NCI-H1092 (cell line): Measurements from ENCODE around the gene SSBP4.
A peak's percentile ranks its signal among the peaks of the same experiment; 100 is the strongest.

ENCODE experiments used
- DNase-seq: peaks from one replicate; lab custom pipeline; 2025; lab: John Stamatoyannopoulos, UW

SSBP4 gene

DNA sequence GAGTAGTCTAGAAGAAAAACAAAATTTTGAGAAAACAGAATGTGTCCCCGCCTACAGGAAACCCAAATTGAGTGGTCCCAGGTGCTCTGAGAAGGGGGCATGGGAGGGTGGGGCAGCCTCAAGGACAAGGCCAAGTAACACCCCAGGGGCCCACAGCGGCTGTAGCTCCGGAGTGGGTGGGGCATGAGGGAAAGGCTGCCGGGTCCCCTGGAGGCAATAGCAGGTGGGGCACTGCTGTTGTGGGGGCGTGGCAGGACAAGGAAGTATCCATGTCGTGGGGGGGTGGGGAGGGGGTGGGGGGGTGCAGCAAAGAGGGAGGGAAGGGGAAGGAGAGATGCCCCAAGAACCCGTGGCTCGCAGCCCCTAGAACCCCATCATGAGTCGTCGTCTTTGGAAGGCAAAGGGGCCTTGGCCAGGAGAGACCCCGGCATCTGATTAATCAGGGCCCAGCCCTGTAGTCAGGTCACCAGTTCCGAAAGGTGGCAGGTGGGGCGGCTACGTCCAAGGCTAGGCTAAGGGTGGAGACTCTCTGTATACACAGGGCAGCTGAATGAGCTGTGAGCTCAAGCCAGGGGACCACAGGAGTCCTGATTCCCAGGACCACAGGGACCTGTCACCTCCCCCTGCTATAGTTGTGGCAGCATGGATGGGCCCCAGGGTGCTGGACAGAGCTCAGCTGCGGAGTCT lies 26.2 kb downstream of the SSBP4 start:
- no peak for DNase-seq

DNA sequence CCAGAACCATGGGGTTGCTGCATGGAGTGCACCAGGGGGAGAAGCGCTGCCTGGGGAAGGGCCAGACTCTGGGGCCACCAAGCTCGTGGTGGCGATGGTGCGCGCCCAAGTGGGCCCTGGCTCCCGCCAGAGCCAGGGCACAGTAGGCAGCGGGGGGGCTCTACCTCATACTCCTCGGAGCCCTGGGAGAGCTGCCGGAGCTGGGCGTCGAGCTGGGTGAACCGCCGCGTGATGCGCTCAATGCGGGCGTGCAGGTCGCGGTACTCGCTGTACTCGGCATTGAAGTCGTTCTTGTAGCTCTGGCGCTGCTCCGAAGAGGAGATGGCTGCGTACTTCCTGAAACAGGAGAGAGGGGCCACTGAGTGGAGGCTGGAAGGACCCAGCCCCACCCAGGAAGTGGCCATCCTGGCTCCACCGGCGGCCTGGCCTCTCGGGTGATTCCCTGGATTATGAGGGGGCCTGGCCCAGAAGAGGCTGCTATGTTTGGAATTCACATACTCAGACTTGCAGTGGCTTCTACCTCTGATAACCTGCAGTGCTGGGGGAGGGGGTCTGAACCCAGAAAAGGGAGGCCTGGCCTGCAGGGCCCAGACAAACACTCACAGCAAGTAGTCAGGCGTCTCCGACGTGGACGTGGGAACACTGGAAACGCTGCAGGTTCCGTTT lies 27.1 kb downstream of the SSBP4 start:
- no peak for DNase-seq

DNA sequence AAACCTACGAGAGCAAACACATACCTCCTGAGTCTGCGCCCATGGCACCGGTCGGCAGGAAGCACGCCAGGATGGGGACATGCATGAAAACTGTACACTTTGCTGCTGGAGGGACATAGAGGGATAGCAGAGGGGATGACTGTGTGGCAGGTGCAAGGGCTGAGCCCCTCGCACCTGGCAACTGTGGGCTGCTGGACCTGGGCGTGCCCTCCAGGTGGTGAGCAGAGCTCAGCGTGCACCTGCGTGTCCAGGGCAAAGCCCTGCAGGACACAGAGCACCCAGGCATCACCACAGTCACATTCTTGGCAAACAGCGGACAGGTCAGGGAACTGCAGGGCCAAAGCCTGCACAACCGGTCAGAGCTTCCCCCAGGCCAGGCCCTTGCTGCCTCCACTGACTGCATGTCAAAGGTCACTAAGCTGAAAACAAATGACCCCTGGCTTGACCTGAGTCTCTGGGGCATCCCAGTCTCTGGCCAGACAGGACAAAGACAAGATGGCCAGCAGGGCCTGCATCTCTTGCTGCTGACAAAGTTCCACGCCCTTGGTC lies 27.7 kb downstream of the SSBP4 start:
- DNase-seq, result no peak

DNA sequence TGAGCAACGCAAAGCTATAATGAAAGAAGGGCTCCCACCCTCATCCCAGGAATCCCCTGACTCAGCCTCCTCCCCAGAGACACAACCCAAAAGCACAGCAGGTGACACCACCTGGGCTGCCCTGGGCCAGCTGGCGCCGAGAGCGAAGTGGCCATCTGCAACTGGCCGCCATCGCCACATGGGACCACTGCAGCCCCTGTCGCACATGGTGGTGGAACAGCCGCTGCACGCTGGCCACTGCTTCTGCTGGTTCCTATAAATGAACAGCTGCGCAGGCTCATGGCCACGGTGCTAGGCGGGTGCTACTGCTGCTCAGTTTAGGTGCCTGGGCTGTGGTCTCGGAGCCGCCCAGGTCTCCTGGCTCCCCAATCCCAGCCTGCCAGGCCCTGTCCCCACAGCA lies 30.4 kb downstream of the SSBP4 start:
- DNase-seq, result no peak

DNA sequence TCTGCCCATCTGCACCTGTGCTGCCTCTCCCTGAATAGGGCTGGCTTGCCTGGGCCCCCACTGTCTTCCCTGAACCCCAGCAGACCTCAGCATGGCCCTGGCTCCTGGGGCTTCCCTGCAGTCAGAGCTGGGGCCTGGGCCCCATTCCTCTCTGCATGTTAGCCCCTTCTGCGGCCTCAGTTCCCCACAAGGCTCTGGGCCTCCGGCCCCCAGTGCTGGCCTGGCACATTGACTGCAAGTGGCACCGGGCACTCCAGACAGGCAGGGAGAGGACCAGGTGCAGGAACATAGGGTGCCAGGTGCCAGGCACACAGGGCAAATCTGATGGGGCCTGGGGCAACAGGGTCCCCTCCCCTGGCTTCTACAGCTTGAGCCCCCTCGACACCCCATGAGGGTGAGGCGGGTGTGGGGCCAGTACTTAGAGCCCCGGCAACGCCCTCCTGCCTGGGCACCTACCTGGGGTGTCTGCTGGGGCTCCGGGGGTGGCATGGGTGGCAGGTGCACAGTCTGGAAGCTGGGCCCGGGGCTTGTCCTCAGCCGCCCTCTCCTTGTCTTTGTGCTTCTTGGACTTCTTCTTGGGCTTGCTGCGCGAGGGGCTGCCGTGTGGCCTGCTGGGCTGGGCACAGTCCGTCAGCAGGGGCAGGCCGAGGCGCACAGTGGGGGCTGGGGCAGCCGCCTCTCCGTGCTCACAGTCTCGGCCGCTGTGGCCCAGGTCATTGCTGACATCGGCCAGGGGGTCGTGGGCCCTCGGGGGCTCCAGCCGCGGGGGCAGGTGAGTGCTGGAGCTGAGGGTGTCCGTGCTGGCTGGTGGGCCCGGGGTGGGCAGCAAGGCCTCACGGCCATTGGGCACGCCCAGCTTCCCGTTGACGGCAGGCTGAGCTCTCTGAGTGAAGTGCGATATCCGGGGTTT lies 31.1 kb downstream of the SSBP4 start:
- DNase-seq, result no peak

DNA sequence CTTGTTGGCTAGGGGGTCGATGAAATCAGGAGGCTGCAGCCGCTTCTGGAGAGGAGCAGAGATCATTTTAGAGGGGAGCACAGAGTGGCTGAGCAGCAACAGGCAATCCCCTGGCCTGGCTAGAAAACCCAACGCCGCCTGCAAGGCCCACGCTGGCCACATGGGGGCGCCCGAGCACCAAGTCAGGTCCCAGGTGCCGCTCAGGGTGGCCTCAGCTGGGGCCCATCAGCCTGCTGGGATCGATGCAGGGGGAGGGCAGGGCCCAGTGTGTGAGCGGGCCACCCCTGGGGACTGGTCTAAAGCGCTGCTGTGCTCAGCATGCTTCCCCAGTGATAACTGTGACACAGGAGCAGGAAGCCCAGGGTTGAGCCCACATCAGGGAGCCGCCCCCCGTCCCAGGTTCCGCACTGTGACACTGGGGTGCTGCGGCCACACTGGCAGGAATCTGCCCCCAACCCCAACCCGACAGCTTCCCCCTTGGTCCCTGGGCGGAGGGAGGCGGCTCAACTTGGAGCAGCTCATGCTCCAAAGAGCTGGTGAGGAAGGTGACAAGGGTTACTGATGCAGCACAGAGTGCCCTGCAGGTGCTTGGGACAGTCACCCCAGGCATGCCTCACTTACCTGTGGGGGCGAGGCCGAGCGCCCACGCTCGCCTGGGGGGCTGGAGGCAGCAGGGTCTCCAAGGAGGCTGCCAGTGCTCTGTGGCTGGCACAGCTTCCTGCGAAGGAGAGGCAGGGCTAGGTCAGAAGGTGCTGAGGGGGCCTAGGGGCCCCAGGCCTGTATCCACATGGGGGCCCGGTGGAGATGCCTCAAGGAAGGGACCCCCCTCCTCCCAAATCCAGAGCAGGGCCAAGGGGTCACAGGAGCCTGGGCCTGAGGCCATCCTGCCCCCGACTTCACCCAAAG lies 32.0 kb downstream of the SSBP4 start:
- peak; percentile 46 for DNase-seq

DNA sequence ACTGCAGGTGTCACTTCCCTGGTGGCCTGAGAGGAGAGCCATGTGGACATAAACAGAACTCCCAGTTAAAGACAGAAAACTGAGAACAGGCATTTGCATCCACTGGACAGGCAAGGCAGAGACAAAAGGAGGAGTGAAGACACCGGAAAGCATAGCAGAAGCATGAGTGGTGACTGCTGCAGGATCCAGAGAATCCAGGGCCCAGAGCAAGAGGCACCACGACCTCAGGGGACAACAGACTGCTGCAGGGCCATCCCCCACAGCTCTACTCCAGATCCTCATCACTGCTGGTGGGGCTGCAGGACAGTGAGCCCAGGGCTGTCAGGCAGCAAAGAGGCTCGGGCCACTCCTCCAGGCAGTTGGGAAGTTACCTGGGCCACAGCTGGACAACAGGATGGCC lies 33.2 kb downstream of the SSBP4 start:
- no peak for DNase-seq

DNA sequence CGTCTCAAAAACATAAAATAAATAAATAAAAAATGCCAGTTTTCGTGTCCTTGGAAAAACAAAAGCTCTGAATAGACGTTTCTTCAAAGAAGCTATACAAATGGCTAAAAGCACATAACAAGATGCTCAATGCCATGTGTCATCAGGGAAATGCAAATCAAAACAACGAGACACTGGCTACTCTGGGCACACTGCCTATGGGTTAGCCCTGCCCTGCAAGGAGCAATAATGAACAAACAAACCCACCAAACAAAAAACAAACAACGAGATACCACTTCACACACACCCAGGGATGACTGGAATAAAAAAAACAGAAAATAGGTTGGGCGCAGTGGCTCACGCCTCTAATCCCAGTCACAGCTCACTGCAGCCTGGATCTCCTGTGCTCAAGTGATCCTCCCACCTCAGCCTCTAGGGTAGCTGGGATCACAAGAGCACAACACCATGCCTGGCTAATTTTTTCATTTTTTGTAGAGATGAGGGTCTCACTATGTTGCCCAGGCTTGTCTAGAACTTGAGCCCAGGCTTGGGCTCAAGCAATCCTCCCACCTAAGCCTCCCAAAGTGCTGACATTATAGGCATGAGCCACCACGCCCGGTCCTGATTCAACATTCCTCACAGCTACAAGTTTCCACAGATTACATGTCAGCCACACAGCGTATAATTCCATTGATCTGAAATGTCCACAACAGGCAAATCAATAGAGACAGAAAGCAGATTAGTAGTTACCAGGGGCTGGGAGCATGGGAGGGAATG lies 34.2 kb downstream of the SSBP4 start:
- DNase-seq, result no peak

DNA sequence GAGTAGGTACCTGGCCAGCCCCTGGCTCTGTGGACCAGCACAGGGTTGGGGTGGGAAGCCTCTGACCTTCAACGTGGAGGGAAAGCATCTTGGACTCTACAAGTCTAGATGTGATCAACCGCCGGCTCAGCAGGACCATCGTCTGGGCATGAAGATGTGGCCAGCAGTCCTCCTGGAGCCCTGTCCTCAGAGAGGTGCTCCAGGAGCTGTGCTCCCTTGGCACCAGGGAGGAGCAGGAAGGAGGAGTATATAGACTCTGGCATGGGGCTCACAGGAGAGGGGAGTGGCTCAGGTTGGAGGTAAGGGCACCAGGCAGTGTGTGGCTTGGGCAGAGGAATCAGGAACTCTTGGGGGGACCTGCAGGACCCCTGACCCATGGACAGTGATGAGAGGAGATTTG lies 37.1 kb downstream of the SSBP4 start:
- no peak for DNase-seq

DNA sequence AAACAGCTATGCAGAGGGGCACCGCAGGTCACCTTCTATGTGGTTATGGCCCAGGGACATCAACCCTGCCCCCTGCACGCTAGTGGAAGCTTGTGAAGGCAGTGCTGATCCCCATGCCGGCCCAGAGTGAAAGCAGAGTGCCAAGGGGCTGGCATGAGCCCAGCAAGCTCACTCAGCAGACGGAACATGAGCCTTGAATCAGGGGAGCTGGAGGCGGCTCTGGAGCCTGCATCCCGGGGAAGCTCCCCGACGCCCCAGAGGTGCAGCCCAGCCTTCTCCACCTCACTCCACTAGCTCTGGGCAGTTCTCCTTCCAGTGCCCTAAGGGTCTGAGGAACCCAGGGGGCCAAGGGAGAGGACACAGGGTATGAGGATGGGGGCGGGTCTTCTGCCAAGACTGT lies 37.8 kb downstream of the SSBP4 start:
- no peak for DNase-seq

DNA sequence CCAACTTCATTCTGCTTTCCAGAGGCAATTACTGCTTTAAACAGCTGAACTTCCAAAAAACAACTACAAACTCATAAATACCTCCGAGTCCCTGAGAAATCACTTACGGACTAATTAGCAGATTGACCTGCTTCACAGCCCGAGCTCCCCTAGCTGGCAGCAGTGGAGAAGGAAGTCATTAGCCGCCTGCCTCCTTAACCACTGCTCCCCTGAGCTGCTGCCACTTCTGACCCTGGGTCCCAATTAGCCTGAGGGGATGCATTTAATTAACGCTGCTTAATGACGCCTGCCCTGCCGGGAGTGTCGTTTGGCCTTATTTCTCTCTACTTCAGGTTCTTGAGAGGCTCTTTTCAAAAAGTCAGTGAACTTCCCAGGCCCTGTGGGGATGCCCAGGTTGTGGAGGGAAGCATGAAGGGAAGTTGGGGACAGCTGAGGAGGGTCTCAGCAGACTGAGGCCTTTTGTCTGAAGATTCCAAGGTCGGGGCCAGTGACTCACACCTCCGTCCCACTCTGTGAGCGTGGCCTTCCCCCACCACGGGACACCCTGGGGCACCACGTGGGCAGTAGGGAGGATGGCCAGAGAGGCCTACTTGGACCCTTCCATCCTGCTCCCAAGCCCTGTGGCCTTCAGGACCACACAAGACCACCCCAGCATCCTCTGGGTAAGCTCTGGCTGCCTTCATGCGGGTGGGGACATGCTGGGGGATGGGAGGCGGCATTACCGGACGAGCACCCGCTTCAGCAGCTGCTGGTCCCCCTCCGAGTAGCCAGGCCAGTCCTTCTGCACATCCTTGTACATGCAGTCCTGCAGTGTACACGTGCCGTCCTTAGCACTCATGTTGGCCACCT lies 38.5 kb downstream of the SSBP4 start:
- no peak for DNase-seq

DNA sequence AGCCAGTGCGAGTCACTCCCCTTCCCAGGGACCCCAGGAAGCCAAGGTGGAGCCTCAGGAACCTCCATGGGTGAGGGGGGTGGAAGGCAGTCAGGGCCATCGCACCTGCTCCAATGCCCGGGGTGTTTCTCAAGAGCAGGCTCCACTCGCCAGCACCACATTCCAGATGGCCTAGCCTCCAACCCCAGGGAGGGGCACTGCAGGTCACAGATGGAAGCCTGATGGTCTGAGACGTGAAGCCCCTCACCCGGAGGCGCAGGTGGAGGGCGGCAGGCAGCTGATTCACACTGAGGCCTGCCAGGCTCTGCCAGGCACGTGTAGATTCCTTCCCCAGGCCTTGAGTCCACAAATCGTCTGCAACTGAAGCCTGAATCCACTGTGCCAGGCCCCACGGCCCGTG lies 41.7 kb downstream of the SSBP4 start:
- DNase-seq, result no peak

DNA sequence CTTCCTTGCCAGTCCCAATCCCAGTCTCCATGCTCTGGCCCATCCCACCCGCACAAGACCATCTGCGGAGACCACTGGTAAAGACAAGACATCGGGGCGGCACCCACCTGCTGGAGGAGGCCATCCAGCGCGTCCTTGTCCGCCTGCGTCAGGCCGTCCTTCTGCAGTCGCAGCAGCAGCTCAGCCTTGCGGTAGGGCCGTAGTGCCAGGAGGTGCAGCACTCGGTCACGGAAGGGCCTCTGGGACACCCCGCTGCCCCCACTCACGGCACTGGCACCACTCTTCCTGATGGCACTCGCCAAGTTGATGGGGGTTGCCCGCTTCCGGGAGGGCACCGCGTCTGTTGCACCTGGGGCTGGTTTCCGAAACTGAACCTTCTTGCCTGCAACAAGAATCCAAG lies 42.3 kb downstream of the SSBP4 start:
- DNase-seq, result no peak

DNA sequence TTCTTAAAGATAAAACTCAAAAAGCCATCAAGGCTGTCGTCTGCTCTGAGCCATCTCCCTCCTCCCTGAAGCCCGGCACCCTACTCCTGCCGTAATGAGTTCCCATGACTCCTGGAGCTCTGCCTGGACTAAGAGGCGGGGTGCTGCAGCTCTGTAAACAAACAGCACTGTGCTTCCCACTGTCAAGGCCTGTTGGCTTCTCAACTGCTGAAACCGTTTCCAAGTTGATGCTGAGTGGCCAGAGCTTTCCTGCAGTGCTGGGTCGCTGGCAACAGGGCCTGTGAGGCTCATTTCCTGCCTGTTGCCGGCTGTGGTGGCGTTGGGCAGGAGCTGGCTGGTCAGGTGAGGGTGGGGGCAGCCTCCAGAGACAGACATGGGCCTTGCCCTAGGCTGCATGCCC lies 45.4 kb downstream of the SSBP4 start:
- DNase-seq, result peak; percentile 94

DNA sequence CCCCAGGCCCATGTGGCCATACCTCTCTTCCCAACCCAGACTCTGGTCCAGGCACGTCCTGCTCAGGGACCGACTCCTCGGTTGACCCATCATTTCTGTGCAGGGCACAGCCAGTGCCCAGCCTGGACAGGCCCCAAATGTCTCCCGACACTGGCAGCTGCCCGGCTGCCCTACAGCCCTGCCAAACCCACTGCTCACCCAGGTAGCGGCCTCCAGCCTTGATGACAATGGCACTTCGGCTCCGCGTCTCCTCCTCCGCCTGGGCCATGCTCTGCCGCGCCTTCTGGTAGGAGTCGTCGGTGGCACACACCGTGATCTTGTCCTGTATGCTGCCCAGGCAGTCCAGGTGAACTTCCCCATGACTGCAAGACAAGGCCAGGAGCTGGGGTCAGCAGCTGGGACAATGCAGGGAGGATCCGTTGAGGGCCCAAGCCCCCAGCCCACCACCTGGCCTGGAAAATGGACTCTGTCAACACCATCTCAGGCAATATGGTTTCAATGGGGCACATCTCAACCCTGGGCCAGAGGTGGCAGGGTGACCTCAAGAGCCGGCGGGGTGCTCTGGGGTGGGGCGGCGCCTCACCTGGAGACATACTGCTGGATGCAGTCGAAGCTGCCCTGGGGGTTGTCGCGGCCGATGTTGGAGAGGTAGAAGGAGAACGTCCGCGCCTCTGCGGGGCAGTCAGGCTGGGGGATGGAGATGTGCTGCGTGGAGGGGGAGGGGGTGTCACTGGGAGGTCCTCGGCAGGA lies 46.2 kb downstream of the SSBP4 start:
- no peak for DNase-seq

DNA sequence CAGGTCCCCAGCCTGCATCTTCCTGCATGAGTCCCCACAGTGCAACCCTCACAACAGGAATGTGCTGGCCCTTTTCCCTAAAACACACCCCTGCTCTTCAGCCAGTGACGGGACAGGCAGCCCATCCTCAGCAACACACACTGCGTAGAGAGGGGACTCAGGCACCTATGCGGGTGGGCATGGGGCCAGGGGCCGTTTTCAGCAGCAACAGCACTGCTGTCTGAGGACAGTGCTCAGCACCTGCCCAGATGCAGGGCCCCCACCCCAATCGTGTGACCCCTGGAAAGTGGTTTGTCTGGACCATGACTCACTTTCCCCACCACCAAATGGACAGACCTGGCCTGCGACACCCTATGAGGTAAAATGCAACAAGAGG lies 46.8 kb downstream of the SSBP4 start:
- DNase-seq, result no peak

DNA sequence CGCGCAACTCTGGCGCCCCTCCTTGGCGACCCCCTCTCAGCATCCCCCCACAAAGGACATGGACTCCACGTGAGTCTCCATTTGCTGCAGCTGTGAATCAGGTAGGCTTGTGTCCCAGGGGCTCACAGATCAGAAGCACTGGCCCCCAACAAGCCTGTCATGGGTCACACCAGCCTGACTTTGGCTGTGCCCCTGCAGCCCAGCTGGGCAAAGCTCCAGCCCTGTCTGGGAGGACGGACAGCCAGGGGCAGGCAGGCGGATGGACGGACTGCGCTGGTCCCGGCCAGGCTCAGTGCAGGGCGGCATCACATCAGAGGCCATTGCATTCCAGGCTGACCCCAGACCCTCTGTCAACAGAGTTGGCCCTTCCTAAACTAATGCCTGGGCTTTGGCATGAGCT lies 47.2 kb downstream of the SSBP4 start:
- DNase-seq, result no peak

DNA sequence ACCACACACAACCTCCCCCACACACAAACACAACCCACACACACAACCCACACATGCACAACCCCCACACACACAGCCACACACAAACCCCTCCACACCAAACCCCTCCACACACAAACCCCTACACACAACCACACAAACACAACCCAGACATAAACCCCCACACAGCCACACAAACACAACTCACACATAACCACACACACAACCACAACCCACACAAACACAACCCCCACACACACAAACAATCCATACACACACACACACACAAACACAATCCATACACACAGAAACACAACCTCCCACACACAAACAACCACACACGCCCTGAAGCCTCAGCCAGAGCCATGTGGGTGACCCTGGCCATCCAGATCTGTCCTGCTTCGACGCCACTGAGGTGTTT lies 48.8 kb downstream of the SSBP4 start:
- no peak for DNase-seq

DNA sequence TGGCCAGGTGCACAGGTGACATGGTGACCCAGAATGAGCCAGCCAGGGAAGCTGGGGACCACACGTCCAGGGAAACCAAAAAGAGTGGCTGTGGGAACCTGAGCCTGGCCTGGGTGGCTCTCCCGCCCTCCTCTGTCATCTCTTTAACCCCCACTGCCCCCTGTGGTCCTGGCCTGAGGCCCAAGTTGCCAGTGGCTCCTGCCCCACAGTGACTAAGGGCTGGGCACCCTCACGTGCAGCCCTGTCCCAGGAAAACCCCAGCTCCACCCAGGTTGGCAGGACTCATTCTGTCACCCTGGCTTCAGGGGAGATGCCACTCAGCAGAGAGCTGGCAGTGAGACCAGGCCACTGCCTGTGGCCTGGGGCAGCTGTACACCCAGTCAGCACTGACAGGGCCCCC lies 49.3 kb downstream of the SSBP4 start:
- DNase-seq, result no peak
